GM12878 (cell line): ENCODE results near the gene RNF25.

ENCODE experiments used
- NRF1 ChIP-seq: conservative IDR thresholded peaks from 2 replicates; pipeline ENCODE4 v1.6.1; 2011; ENCODE audit warnings: mild to moderate bottlenecking, low read depth, low read length, improper control_type of control experiment
- TF ChIP-seq, protein P1 (sequence below): fragments of 450-650 bp; IDR thresholded peaks from 2 replicates; pipeline ENCODE4 v1.6.1; 2016; ENCODE audit warnings: mild to moderate bottlenecking

DNA sequence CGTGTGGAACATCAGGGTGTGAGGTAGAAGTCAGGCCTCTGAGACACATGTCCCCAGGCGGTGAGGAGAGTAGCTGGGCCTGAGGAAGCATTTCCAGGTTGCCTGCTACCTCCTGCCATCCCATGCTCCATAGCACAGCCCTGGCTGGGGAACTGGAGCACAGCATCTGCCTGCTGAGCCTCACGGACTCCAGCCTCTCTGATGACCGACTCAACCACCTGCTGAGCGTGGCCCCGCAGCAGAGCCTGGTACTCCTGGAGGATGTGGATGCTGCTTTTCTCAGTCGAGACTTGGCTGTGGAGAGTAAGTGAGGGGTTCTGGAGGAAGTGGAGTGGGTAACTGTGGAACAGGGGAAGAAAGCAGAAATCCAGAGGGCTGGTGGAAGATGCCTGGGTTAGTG, 9.4 kb downstream of the RNF25 start:
- TF ChIP-seq, protein P1, sequence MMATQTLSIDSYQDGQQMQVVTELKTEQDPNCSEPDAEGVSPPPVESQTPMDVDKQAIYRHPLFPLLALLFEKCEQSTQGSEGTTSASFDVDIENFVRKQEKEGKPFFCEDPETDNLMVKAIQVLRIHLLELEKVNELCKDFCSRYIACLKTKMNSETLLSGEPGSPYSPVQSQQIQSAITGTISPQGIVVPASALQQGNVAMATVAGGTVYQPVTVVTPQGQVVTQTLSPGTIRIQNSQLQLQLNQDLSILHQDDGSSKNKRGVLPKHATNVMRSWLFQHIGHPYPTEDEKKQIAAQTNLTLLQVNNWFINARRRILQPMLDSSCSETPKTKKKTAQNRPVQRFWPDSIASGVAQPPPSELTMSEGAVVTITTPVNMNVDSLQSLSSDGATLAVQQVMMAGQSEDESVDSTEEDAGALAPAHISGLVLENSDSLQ: no peak
- no peak for TF ChIP-seq NRF1
